GM18505 (cell line): Measurements from ENCODE around the gene ARHGAP23.
"Not testable (repeated sequence)": the region's sequence is repeated elsewhere in the genome, so short reads cannot be mapped to it uniquely, and the experiment has no call there.

Experiments used
- ATAC-seq: cut with Tn5 transposase; IDR thresholded peaks from one replicate; pipeline ENCODE4 v1.9.1; 2021; ENCODE audit not compliant: unreplicated experiment
- POLR2A ChIP-seq: IDR thresholded peaks from 4 replicates; pipeline ENCODE4 v1.6.1; 2011; ENCODE audit warnings: borderline replicate concordance; ENCODE audit not compliant: insufficient read depth, insufficient read length; ENCODE audit errors: extremely low read depth

Gene ARHGAP23

DNA sequence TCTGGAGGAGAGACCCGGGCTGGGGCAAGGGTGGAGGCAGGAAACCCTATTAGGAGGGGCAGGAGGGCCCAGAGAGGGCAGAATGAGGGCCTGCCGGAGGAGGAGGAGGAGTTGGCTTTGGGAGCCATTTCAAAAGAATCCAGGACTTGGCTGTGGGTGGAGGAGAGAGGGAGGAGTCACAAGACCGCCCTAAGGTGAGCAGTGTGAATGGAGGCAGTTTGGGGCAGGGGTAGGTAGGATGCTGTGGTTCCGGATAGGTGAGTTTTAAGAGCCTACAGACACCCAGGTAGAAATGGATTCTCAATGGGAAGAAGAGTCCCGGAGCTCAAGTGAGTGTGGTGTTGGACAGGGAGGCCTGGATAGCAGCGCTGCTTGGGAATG is 80.3 kb downstream of the ARHGAP23 start:
- no peak for ATAC-seq
- no peak for TF ChIP-seq POLR2A

DNA sequence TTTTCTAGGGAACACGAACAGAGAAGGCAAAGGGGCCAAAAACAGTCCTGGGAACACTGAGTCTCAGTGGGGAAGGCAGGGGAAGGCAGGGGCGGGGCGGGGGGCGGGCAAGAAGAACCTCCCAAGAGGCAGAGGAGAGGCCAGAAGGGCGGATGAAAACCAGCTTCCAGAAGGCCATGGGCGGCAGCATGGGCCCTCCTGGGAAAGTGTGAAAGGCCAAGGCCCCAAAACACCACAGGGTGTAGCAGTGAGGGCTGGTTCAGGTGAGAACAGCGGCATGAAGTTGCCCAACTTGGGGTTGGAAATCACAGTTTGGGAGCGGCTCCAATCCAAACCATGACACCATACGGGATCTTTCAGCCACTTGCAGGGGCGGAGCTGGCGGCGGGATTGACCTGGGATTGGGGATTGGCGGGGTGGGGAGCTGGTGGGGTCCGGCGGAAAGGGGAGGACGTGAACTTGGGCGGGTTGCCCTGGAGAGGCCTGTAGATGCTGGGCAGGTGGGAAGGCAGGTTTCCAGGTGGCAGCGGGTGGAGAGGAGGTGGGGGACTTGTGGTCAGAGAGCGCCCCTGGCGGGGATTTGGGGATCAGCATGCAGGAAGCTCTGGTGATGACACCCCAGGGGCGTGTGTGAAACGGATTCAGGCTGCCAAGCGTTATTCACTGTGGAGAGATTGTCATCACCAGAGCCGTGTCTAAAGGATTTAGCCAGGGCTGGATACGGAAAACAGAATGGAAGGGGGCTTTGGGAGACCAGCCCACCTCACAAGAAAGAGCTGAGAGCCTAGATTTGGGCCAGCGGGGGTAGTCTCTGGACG is 80.9 kb downstream of the ARHGAP23 start:
- ATAC-seq = no peak
- TF ChIP-seq POLR2A = no peak

DNA sequence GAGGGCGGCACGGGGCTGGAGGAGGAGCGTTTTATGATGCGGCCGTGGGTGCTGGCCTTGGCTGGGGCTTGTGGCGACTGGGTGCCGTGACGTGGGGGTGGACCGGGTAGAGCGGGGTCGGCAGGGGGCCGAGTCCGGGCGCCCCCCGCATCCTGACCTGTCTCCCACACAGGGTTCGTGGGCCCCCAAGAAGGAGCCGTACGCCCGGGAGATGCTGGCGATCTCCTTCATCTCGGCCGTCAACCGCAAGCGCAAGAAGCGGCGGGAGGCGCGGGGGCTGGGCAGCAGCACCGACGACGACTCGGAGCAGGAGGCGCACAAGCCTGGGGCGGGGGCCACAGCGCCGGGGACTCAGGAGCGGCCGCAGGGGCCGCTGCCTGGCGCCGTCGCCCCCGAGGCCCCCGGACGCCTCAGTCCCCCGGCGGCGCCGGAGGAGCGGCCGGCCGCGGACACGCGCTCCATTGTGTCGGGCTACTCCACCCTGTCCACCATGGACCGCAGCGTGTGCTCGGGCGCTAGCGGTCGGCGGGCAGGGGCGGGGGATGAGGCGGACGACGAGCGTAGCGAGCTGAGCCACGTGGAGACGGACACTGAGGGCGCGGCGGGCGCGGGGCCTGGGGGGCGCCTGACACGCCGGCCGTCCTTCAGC is 81.6 kb downstream of the ARHGAP23 start:
- ATAC-seq = no peak
- TF ChIP-seq POLR2A = no peak

DNA sequence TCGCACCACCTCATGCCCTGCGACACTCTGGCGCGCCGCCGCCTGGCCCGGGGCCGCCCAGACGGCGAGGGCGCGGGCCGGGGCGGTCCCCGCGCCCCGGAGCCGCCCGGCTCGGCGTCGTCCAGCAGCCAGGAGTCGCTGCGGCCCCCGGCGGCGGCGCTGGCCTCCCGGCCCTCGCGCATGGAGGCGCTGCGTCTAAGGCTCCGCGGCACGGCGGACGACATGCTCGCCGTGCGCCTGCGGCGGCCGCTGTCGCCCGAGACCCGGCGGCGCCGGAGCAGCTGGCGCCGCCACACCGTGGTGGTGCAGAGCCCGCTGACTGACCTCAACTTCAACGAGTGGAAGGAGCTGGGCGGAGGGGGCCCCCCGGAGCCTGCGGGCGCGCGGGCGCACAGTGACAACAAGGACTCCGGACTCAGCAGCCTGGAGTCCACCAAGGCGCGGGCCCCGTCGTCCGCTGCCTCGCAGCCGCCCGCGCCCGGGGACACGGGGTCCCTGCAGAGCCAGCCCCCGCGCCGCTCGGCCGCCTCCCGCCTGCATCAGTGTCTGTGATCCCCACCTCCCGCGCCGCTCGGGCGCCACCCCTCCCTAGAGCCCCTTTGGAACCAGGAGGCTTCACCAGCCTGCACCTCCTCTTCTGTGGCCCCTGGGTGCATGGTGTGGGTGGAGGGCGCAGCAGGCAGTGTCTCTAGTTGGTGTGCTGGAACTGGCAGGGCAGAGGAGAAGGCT is 82.3 kb downstream of the ARHGAP23 start:
- no peak for TF ChIP-seq POLR2A
- no peak for ATAC-seq

DNA sequence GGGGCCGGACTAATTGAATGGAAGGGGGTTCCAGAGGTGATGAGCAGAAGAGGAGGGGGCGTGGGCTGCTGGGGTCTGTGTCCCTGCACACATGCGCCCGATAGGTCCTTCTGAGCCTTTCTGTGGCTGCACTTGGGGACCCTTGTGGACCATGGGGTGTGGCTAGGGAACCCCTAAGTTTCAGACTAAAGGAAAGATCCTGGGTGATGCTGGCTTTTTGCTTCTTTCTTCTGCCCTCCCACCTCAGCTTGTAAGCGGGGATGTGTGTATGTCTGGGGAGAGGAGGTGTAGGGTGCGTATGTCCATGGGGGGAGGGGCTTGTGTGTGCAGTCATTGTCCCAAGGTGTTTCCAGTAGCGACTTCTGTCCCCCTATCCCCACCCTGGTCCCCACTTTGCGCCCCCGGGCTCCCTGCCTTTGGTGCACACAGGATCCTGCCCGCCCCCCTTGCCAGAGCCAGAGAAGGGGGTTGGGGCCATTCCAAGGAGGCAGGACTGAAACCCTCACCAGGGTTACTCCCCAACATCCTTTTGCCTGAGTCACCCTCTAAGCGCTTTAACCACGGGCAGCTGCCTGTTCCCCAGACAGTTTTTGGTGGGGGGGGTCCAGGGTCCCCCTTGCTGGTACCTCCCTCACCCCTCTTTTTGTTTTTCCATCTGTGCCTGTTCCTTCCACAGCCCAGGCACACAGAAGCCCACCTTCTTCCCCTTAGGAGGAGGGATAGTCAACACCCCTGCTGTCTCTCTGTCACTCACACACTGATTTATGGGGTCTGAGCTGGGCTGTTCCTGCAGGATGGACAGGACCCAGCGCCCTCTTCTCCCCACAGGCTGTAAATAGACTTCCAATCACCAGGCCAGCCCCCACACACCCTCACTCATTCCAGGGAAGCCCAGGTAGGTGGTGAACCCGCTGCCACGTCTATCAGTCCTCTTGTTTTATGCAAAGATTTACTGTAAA is 83.2 kb downstream of the ARHGAP23 start:
- no peak for ATAC-seq
- TF ChIP-seq POLR2A = no peak

DNA sequence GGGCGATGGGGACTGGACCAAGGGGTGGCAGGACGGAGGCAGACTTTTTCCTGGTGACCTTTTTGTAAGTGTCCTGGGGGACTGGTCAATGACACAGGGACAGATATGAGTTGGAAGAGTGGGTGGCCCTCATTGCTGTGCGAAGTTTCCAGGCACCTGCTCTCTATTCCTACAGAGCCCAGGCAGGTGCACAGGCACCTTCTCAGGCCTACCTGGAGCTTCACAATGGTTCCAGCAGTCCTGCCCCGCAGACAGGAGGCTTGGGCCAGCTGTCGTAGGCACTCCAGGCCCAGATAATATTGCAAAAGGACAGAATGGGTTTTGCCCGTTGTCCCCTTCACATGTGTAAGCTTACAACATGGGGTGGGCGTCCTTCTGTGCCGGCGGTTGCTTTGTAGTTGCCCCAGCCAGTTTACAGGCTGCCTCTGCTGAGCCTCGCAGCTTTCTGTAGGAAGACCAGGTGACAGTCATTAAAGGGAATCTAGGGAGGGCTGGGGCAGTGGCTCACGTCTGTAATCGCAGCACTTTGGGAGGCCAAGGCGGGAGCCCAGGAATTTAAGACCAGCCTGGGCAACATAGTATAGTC is 84.3 kb downstream of the ARHGAP23 start:
- no peak for TF ChIP-seq POLR2A
- ATAC-seq = no peak

DNA sequence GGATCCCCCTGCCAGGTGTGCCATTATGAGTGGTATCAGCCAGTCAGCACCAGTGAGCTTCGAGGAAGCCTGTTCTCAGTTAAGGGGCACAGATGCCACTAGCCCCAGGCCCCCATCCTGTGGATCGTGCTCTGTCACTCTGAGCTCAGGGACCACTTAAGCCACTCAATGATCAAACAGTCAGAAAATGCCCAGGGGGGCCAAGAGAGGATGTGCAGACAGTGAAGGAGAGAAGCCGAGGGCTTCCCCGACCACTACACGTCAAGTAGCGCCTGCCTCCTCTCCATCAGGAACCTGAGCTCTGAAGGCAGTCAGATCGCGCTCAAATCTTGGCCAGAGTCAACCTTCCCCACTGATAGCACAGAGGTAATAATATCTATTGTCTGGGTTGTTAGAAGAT is 98.3 kb downstream of the ARHGAP23 start:
- ATAC-seq = not testable (repeated sequence)

DNA sequence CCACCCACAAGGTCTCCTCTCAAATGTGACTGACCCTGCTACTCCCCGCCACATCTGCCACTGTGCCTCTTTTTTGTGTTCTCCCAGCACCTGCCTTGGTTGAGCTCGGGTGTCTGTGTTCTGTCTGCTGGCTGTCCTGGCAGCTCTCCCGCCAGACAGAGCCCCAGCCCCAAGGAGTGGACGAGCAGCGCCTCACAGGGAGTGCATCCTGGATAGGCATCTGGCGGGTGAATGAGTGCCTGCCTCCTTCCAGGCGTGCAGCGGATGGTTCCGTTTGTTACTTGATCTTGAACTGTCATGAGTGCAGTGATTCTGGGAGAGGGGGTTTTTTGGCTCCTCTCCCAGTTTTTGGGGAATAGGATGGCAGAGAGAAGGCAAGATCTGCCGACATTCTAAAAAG is 99.9 kb downstream of the ARHGAP23 start:
- ATAC-seq = not testable (repeated sequence)

DNA sequence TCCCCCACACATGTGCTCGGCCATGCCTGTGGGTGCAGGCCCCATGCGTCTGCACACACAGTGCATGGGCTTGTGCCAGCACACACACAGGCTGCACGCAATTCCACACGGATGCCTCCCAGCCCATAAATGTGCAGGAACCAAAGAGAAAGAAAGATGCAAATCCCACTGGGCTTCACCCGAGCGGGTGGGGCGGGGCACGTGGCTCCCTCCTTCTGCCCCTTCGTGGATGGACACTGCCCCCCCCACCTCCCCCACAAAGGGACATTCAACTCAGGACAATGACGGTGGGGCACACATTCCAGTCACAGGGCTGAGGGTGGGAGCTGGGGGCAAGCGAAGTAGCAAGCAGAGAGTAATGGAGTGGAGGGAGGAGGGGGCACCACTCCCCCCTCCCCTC is 102.6 kb downstream of the ARHGAP23 start:
- not testable (repeated sequence) for ATAC-seq

DNA sequence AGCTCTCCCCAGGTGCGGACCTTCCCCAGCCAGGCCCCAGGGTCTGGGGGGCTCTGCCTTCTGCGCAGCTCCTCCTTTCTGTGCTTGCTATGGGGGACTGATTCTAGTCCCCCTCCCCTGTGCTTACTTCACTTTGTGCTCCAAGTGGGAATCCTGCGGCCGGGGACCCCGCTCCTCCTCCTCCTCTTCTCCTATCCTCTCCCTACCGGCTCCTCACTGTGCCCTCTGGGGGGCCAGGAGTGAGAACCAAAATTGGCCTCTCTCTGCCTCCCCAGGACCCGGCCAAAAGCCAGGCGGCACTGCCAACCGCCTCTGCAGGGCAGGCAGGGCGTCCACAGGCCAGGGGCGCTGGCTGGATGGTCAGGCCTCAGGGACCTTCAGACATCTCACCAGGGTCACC is 103.5 kb downstream of the ARHGAP23 start:
- not testable (repeated sequence) for ATAC-seq

DNA sequence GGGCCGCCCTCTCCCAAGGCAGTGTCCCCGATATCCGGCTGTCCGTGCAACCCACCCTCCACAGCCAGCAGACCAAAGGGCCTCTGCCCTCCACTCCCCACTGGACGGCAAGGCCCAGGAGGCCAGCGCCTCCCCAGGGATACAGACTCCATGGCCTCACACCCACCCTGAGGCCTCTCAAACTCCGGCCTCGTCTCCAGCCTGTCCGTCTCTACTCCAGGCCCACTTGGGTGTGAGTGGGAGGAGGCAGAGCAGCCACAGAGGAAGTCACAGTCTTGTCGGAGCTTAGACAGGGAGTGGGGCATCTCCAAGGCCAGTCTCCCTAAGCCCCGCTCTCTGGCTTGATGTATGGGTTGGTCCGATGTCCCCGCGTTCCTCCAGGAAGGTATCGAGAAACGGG is 104.2 kb downstream of the ARHGAP23 start:
- no peak for TF ChIP-seq POLR2A
- ATAC-seq = no peak

DNA sequence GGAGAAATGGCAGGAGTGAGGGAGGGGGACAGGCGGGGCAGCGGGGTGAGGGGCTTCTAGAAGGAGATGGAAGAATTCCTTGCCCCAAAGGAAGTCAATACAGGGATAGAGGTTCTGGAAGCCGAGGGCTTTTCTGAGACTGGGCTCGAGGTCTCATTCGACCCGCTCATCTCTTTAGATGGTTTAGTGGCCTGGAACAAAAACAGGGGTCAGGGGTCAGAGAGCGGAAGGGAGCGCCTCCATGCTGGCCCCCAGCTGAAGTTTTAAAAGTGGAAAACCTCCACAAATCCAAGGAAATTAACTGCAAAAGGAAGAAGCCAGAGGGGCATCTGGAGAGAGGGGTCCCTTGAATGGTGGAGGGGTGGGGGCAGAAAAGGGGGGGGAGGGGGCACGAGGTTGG is 105.0 kb downstream of the ARHGAP23 start:
- no peak for TF ChIP-seq POLR2A
- no peak for ATAC-seq

DNA sequence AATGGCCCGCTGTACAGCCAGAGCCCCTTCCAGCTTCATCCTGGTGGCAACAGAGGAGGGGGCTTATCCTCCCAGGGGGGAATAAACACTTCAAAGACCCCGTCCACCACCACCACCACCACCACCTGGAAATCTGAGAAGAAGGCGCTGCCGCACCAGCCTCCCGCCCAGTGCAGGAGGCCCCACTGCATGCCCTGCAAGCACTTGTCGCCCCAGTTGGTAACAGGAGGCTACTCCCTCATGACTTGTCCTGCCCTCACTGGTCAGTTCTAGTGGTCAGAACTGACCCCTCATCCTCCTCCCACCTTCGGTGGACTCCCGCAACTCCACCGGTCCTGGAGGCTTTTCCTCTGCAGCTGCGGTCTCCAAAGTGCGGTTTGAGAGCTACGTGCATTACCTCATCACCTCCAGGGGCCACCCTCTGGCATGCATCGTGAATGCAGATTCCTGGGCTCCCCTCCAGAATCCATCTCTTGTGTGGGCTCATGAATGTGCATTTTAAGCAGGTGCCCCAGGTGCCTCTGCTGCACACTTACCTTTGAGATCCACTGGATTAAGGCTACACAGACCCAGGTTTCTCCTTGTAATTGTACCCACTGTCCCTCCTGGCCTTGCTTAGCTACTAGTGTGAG is 105.7 kb downstream of the ARHGAP23 start:
- TF ChIP-seq POLR2A = no peak
- ATAC-seq = no peak

DNA sequence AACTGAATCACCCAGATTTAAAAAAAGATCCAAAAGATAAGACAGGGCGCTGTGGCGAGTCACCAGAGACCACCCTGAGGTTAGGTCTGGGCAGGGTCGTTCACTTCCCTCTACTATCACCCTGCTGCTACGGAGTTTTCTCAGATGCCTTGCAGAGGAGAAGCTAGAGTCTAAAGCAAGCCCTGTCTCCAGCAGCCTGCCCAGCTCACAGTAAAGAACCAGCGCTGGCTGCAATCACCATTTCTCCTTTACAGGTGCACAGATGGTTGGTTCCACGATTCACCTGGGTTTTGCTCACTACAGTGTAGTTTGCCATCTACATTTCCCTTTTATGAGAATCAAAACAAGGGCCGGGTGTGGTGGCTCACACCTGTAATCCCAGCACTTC is 106.2 kb downstream of the ARHGAP23 start:
- TF ChIP-seq POLR2A = no peak
- no peak for ATAC-seq
